ENCODE measurements around the gene FAM193B.

Gene FAM193B

GRCh38 chr5:177554474-177555111 lies at the start of gene FAM193B:
FAM193B (minus strand) TSS chr5:177554563; CDS start chr5:177554458, 105 bp downstream.
- in situ Hi-C loops (cut with MboI; ENCODE audit: low sequenced_read_pairs), result no loop called here

- in situ Hi-C loops (cut with MboI; ENCODE audit: low sequenced_read_pairs), result no loop called here
Measured at GRCh38 chr5:177604116-177604521, 49.8 kb upstream of the FAM193B start.

- in situ Hi-C loops (cut with MboI; ENCODE audit: low sequenced_read_pairs), result no loop called here
Measured at GRCh38 chr5:177603631-177604030, 49.3 kb upstream of the FAM193B start.

GRCh38 chr5:177602458-177602830 lies 48.1 kb upstream of the FAM193B start:
- in situ Hi-C loops (cut with MboI; ENCODE audit: low sequenced_read_pairs), result no loop called here

- in situ Hi-C loops (cut with MboI; ENCODE audit: low sequenced_read_pairs), result no loop called here
Measured at GRCh38 chr5:177601577-177602457, 47.5 kb upstream of the FAM193B start.

GRCh38 chr5:177601126-177601525 lies 46.8 kb upstream of the FAM193B start:
- in situ Hi-C loops (cut with MboI; ENCODE audit: low sequenced_read_pairs), result no loop called here

GRCh38 chr5:177600508-177601018 lies 46.2 kb upstream of the FAM193B start:
- in situ Hi-C loops (cut with MboI; ENCODE audit: low sequenced_read_pairs), result no loop called here

- in situ Hi-C loops (cut with MboI; ENCODE audit: low sequenced_read_pairs), result no loop called here
Measured at GRCh38 chr5:177599731-177600507, 45.6 kb upstream of the FAM193B start, which contains the start of gene B4GALT7. B4GALT7 (plus strand) TSS chr5:177600132; CDS start chr5:177600211, 79 bp downstream.

GRCh38 chr5:177598477-177598876 lies 44.1 kb upstream of the FAM193B start:
- in situ Hi-C loops (cut with MboI; ENCODE audit: low sequenced_read_pairs), result no loop called here

- in situ Hi-C loops (cut with MboI; ENCODE audit: low sequenced_read_pairs), result no loop called here
Measured at GRCh38 chr5:177596775-177597238, 42.4 kb upstream of the FAM193B start.

GRCh38 chr5:177595991-177596774 lies 41.8 kb upstream of the FAM193B start:
- in situ Hi-C loops (cut with MboI; ENCODE audit: low sequenced_read_pairs), result no loop called here

GRCh38 chr5:177595026-177595585 lies 40.7 kb upstream of the FAM193B start:
- in situ Hi-C loops (cut with MboI; ENCODE audit: low sequenced_read_pairs), result no loop called here

GRCh38 chr5:177594071-177594470 lies 39.7 kb upstream of the FAM193B start:
- in situ Hi-C loops (cut with MboI; ENCODE audit: low sequenced_read_pairs), result no loop called here

GRCh38 chr5:177593511-177593910 lies 39.1 kb upstream of the FAM193B start:
- in situ Hi-C loops (cut with MboI; ENCODE audit: low sequenced_read_pairs), result no loop called here

GRCh38 chr5:177592905-177593304 lies 38.5 kb upstream of the FAM193B start:
- in situ Hi-C loops (cut with MboI; ENCODE audit: low sequenced_read_pairs), result no loop called here

- in situ Hi-C loops (cut with MboI; ENCODE audit: low sequenced_read_pairs), result no loop called here
Measured at GRCh38 chr5:177592010-177592834, 37.9 kb upstream of the FAM193B start, which contains the start of gene TMED9. TMED9 (plus strand) TSS chr5:177592203; CDS start chr5:177592215, 12 bp downstream.

GRCh38 chr5:177591690-177592009 lies 37.3 kb upstream of the FAM193B start:
- in situ Hi-C loops (cut with MboI; ENCODE audit: low sequenced_read_pairs), result no loop called here

- in situ Hi-C loops (cut with MboI; ENCODE audit: low sequenced_read_pairs), result no loop called here
Measured at GRCh38 chr5:177590406-177590805, 36.0 kb upstream of the FAM193B start.

- in situ Hi-C loops (cut with MboI; ENCODE audit: low sequenced_read_pairs), result no loop called here
Measured at GRCh38 chr5:177588413-177588909, 34.1 kb upstream of the FAM193B start.

All from HL-60/S4 treated with phorbol 12-myristate 13-acetate at 8.2 ng/mL for 4 days and 3 days (cell line).